Caco-2 (cell line): Measurements from ENCODE around the gene RAD51B. TPM values are rescaled to one million over a fixed set of nuclear protein-coding genes. Genes with fewer than 3 reads are reported as not detected.

Experiments
- BruUV-seq: library from RNA; stranded (reverse); fragments of 400-500 nt; replicated peaks from 2 replicates; lab custom pipeline; 2021; lab: Mats Ljungman, UMichigan
- CTCF ChIA-PET: fragments of 300-600 bp; sonication (Branson Sonifier 250); formaldehyde crosslinking; loops from one replicate; lab custom pipeline; 2022; ENCODE audit warnings: antibody characterized with exemption; lab: Charles Lee
- POLR2A ChIA-PET: fragments of 300-600 bp; sonication (Branson Sonifier 250); formaldehyde crosslinking; loops from one replicate; lab custom pipeline; 2022; ENCODE audit warnings: antibody characterized with exemption; lab: Charles Lee
- DNase-seq, 2 experiments: peaks; one replicate each; pipeline versions ENCODE4 v3.0.0 to v3.0.0-alpha.2; 2020 to 2022
- H3K27me3 ChIP-seq: replicated peaks from 2 replicates; pipeline ENCODE4 v1.6.0; 2011; ENCODE audit warnings: low read length; ENCODE audit not compliant: control insufficient read depth, insufficient read depth
- H3K36me3 ChIP-seq: 2 replicates; pipeline ENCODE4 v1.5.1; 2011; ENCODE audit warnings: low read length; ENCODE audit not compliant: control insufficient read depth, insufficient read depth
- H3K4me1 ChIP-seq: fragments of 250-450 bp; sonication (Bioruptor Pico); 2 replicates; pipeline ENCODE4 v1.5.1; 2020; ENCODE audit warnings: mild to moderate bottlenecking
- H3K4me3 ChIP-seq: 2 replicates; pipeline ENCODE4 v1.5.1; 2011; ENCODE audit warnings: low read depth, mild to moderate bottlenecking, control low read depth, low read length
- H3K9me3 ChIP-seq: fragments of 250-450 bp; sonication (Bioruptor Pico); 2 replicates; pipeline ENCODE4 v1.5.1; 2020; ENCODE audit warnings: mild to moderate bottlenecking, moderate library complexity
- H3K27ac Mint-ChIP-seq: one replicate; pipeline ENCODE4 v1.8.0; 2022; ENCODE audit warnings: mixed read lengths; ENCODE audit not compliant: unreplicated experiment
- H3K27me3 Mint-ChIP-seq: one replicate; pipeline ENCODE4 v1.8.0; 2022; ENCODE audit warnings: mixed read lengths; ENCODE audit not compliant: insufficient read depth, unreplicated experiment
- H3K36me3 Mint-ChIP-seq: one replicate; pipeline ENCODE4 v1.8.0; 2022; ENCODE audit warnings: mild to moderate bottlenecking, mixed read lengths; ENCODE audit not compliant: insufficient read depth, unreplicated experiment
- H3K4me1 Mint-ChIP-seq: one replicate; pipeline ENCODE4 v1.8.0; 2022; ENCODE audit warnings: low read depth, mixed read lengths; ENCODE audit not compliant: unreplicated experiment
- H3K4me3 Mint-ChIP-seq: one replicate; pipeline ENCODE4 v1.8.0; 2022; ENCODE audit warnings: mild to moderate bottlenecking, moderate library complexity, mixed read lengths; ENCODE audit not compliant: unreplicated experiment
- H3K9me3 Mint-ChIP-seq: one replicate; pipeline ENCODE4 v1.8.0; 2022; ENCODE audit warnings: mixed read lengths; ENCODE audit not compliant: unreplicated experiment
- CTCF ChIP-seq, 2 experiments: fragments of 200-600 bp in 1 of 2; IDR thresholded peaks; 1 replicate in 1 of 2; 2 replicates in 1 of 2; pipeline versions ENCODE4 v1.5.1 to v1.8.0; 2011 to 2022; ENCODE audit warnings: antibody characterized with exemption in 1 of 2, control low read depth in 1 of 2, inconsistent platforms in 1 of 2, low read depth in 1 of 2, low read length in 1 of 2, mild to moderate bottlenecking in 1 of 2, moderate library complexity in 1 of 2; ENCODE audit not compliant: insufficient read depth in 1 of 2, severe bottlenecking in 1 of 2, unreplicated experiment in 1 of 2
- intact Hi-C: fragments of 100-400 bp; cut with micrococcal nuclease; formaldehyde crosslinking; loops from one replicate; pipeline ENCODE4 v1.10.0; 2022; ENCODE audit not compliant: unreplicated experiment
- total RNA-seq: library from RNA; stranded (reverse); gene quantifications from 2 replicates; pipeline ENCODE4 v1.2.3, GENCODE V29; 2022

The RAD51B gene
- total RNA-seq, 1 experiment from 2014 or later, result 16.7 TPM

DNA sequence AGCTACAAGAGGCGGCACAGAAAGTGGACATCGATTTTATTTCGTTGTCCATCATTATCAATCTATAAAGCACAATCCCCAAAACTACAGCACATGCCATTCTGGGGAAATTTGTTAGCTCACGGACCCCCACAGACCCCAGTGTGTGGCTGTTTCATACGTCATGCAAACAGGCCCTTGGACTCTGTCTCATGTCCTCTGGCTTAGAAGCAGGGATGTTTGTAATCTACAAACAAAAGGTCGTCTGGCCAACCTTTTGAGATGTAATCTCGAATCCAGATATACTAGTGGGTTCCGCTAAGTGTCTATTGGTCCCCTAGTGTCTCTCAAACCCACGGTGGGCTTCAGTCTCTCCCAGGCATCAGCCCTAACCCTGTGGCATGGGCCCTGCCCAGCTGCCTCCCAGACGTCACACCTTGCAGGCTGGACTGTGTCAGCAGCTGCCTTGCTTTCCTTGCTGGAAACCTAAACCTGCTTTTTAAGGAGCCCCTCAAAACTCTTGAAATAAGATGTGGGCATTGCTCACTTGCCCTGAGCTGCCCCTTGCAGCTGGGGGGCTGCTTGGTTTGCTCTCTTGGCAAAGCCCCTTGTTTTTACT lies 752.4 kb downstream of the RAD51B start:
- no peaks in the 10 kb centered on the region for H3K9me3 ChIP-seq
- H3K27me3 ChIP-seq, result no peaks in the 10 kb centered on the region
- Mint-ChIP-seq H3K27ac (peak overlapping the region; percentile 1), H3K4me1 (peaks cover 15% of the 10 kb centered on the region), H3K36me3 (peaks cover 10% of the 10 kb centered on the region), H3K27me3 (no peaks in the 10 kb centered on the region), H3K9me3 (no peaks in the 10 kb centered on the region), H3K4me3 (no peak overlapping the region)
- ChIA-PET POLR2A (no interaction called here), CTCF (no interaction called here)
- no peak for DNase-seq
- H3K36me3 ChIP-seq, result no peaks in the 10 kb centered on the region
- H3K4me1 ChIP-seq, result peaks cover 9% of the 10 kb centered on the region
- intact Hi-C loops, result no loop called here
- no peak for TF ChIP-seq CTCF (IDR thresholded peaks at IDR 0.05; ENCODE audit: insufficient read depth in 1 of 2, low read depth in 1 of 2, low read length in 1 of 2, severe bottlenecking in 1 of 2, unreplicated experiment in 1 of 2)
- no TSS peak for BruUV-seq
- no peak overlapping the region for H3K4me3 ChIP-seq

DNA sequence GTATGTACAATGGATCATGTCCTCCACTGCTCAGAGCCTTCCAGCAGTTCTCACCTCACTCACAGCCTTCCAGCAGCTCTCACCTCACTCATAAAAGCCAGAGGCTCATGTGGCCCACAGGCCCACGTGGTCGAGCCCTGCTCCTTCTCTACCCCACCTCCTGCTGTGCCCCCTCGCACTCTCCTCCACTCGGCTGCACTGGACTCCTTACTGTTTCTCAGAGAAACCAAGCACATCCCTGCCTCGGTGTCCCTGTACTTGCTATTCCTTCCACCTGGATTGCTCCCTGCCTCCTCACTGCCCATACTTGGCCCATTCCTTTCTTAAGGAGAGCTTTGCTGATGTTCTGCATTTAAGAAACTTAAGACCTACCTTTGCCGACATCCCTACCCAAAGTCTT lies 753.5 kb downstream of the RAD51B start:
- H3K36me3 Mint-ChIP-seq, result peaks cover 17% of the 10 kb centered on the region
- Histone ChIP-seq H3K27me3 (no peaks in the 10 kb centered on the region), H3K36me3 (no peaks in the 10 kb centered on the region), H3K4me3 (no peak overlapping the region), H3K9me3 (no peaks in the 10 kb centered on the region), H3K4me1 (peaks cover 20% of the 10 kb centered on the region)
- intact Hi-C loops, result no loop called here
- DNase-seq, result no peak
- no TSS peak for BruUV-seq
- ChIA-PET POLR2A (no interaction called here), CTCF (no interaction called here)
- H3K27me3 Mint-ChIP-seq, result no peaks in the 10 kb centered on the region
- H3K4me3 Mint-ChIP-seq, result no peak overlapping the region
- H3K27ac Mint-ChIP-seq, result no peak overlapping the region
- no peak for TF ChIP-seq CTCF (IDR thresholded peaks at IDR 0.05; ENCODE audit: insufficient read depth in 1 of 2, low read depth in 1 of 2, low read length in 1 of 2, severe bottlenecking in 1 of 2, unreplicated experiment in 1 of 2)
- H3K9me3 Mint-ChIP-seq, result no peaks in the 10 kb centered on the region
- H3K4me1 Mint-ChIP-seq, result peaks cover 24% of the 10 kb centered on the region

DNA sequence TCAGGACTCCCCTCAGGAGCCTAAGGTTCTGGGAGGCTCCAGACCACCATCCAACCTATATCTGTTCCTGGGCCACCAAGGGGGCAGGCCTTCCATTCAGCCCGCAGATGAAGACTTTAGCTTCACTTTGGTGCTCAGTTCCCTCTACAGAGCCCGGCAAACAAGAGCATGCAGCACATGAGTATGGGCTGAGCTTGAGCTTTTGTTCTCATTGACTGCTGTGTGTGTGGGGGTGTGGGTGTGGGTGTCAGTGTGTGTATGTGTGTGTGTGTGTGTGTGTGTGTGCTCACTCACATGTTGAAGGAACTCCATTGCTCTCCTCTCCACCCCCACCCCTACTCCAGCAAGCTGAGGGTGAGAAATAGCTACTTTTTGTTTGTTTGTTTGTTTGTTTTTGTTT lies 754.1 kb downstream of the RAD51B start:
- Mint-ChIP-seq H3K36me3 (peaks cover 19% of the 10 kb centered on the region), H3K9me3 (no peaks in the 10 kb centered on the region), H3K4me1 (peaks cover 30% of the 10 kb centered on the region), H3K4me3 (no peak overlapping the region), H3K27ac (no peak overlapping the region), H3K27me3 (no peaks in the 10 kb centered on the region)
- Histone ChIP-seq H3K27me3 (no peaks in the 10 kb centered on the region), H3K36me3 (no peaks in the 10 kb centered on the region), H3K4me1 (peaks cover 26% of the 10 kb centered on the region), H3K4me3 (no peak overlapping the region), H3K9me3 (no peaks in the 10 kb centered on the region; the same call in 1 of the 2 replicates)
- no peak for TF ChIP-seq CTCF (IDR thresholded peaks at IDR 0.05; ENCODE audit: insufficient read depth in 1 of 2, low read depth in 1 of 2, low read length in 1 of 2, severe bottlenecking in 1 of 2, unreplicated experiment in 1 of 2)
- ChIA-PET POLR2A (interaction anchor here (0.6 kb wide), 1 partner anchor 56 kb away, joined by 4 read pairs; no protein-coding TSS in a partner anchor), CTCF (interaction anchor here (0.7 kb wide), 1 partner anchor 284 kb away, joined by 3 read pairs; no protein-coding TSS in a partner anchor)
- BruUV-seq, result no TSS peak
- intact Hi-C loops, result no loop called here
- DNase-seq, result no peak
